Measurements from ENCODE around the gene CYP24A1. TPM values are rescaled to one million over a fixed set of nuclear protein-coding genes. Genes with fewer than 3 reads are reported as not detected.

The CYP24A1 gene
- total and polyA plus RNA-seq, 2 of the 13 experiments (the other 11 are each of a cell fraction or from before 2014, with no cell fraction given): 9.4 to 32.7 TPM

- TF ChIP-seq ELK4 (CRISPR knock-in tag; IDR thresholded peaks at IDR 0.05; ENCODE audit: borderline replicate concordance) (no peak), EED (CRISPR knock-in tag; IDR thresholded peaks at IDR 0.05) (no peak), NFE2L2 (IDR thresholded peaks at IDR 0.05; ENCODE audit: low read length) (no peak), ZNF143 (CRISPR knock-in tag; IDR thresholded peaks at IDR 0.05) (peak; percentile 64), ZNF792 (CRISPR knock-in tag; IDR thresholded peaks at IDR 0.05) (peak; percentile 95), TFDP2 (CRISPR knock-in tag; IDR thresholded peaks at IDR 0.05) (no peak; the same call in 1 of the 2 replicates), ZNF333 (CRISPR knock-in tag; IDR thresholded peaks at IDR 0.05; ENCODE audit: borderline replicate concordance) (no peak), ZNF704 (CRISPR knock-in tag; IDR thresholded peaks at IDR 0.05; ENCODE audit: borderline replicate concordance) (peak; percentile 78; the same call in 1 of the 2 replicates), ERF (CRISPR knock-in tag; IDR thresholded peaks at IDR 0.05) (peak; percentile 99), BATF2 (CRISPR knock-in tag; IDR thresholded peaks at IDR 0.05) (no peak), NFE2L1 (CRISPR knock-in tag; IDR thresholded peaks at IDR 0.05; ENCODE audit: borderline replicate concordance) (no peak), ATF1 (CRISPR knock-in tag; IDR thresholded peaks at IDR 0.05) (peak; percentile 62), ZNF691 (CRISPR knock-in tag; IDR thresholded peaks at IDR 0.05; ENCODE audit: borderline replicate concordance, low read depth) (peak; percentile 93; the same call in 1 of the 2 replicates), ZNF761 (CRISPR knock-in tag; conservative IDR thresholded peaks at IDR 0.05) (peak; percentile 86; the same call in 1 of the 2 replicates), ZFP36L1 (CRISPR knock-in tag; IDR thresholded peaks at IDR 0.05) (peak; percentile 92), ZNF839 (CRISPR knock-in tag; IDR thresholded peaks at IDR 0.05; ENCODE audit: borderline replicate concordance) (no peak), ZNF841 (CRISPR knock-in tag; IDR thresholded peaks at IDR 0.05; ENCODE audit: borderline replicate concordance) (no peak), JUND (CRISPR knock-in tag; IDR thresholded peaks at IDR 0.05) (peak; percentile 76; the same call in 1 of the 2 replicates), ARID5B (CRISPR knock-in tag; IDR thresholded peaks at IDR 0.05) (peak; percentile 98), ZNF441 (CRISPR knock-in tag; IDR thresholded peaks at IDR 0.05; ENCODE audit: borderline replicate concordance) (peak; percentile 90), POLR2AphosphoS5 (IDR thresholded peaks at IDR 0.05; ENCODE audit: low read depth, low read length) (peak; percentile 86)
Measured at GRCh38 chr20:54107600-54108325, 66.0 kb downstream of the CYP24A1 start (continued).
